Activated naive CD4-positive, alpha-beta T cell treated with anti-CD3 and anti-CD28 coated beads, Interleukin-2, amount 50 U/mL, for 24 hours (primary cell): ENCODE measurements around the gene KIAA0753.
"Not testable (repeated sequence)": the region's sequence is repeated elsewhere in the genome, so short reads cannot be mapped to it uniquely, and the experiment has no call there.

Source experiments
- H3K27ac Mint-ChIP-seq: one replicate; pipeline ENCODE4 v1.8.0; 2021; ENCODE audit warnings: mild to moderate bottlenecking, mixed read lengths
- H3K27me3 Mint-ChIP-seq: one replicate; pipeline ENCODE4 v1.8.0; 2021; ENCODE audit warnings: mixed read lengths
- H3K36me3 Mint-ChIP-seq: one replicate; pipeline ENCODE4 v1.8.0; 2021; ENCODE audit warnings: mixed read lengths
- H3K4me1 Mint-ChIP-seq: one replicate; pipeline ENCODE4 v1.8.0; 2021; ENCODE audit warnings: mixed read lengths
- H3K4me3 Mint-ChIP-seq: one replicate; pipeline ENCODE4 v1.8.0; 2021; ENCODE audit warnings: mild to moderate bottlenecking, mixed read lengths
- H3K9me3 Mint-ChIP-seq: one replicate; pipeline ENCODE4 v1.8.0; 2021; ENCODE audit warnings: mixed read lengths

KIAA0753 gene

DNA sequence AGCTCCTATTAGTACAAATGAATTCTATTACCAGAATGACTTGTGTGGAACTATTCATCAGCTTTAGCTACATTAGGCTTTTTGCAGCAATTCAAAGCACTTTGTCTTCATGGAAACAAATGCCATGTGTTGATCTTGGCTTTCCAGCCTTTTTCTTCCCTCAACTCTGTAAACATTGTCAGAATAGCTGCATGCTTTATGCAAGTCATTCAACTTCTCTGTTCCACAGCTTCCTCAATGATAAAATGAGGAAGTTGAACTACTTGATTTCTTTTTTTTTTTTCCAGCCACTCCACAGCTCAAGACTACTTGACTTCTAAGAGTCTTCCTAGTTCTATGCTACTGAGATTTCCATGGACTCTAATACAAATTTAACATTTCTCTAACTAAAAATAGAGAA, 41.1 kb downstream of the KIAA0753 start:
- no peak overlapping the region for H3K4me3 Mint-ChIP-seq
- H3K9me3 Mint-ChIP-seq = no peaks in the 10 kb centered on the region
- no peak overlapping the region for H3K27ac Mint-ChIP-seq
- peaks cover 12% of the 10 kb centered on the region for H3K36me3 Mint-ChIP-seq
- peaks cover 6% of the 10 kb centered on the region for H3K4me1 Mint-ChIP-seq
- no peaks in the 10 kb centered on the region for H3K27me3 Mint-ChIP-seq

DNA sequence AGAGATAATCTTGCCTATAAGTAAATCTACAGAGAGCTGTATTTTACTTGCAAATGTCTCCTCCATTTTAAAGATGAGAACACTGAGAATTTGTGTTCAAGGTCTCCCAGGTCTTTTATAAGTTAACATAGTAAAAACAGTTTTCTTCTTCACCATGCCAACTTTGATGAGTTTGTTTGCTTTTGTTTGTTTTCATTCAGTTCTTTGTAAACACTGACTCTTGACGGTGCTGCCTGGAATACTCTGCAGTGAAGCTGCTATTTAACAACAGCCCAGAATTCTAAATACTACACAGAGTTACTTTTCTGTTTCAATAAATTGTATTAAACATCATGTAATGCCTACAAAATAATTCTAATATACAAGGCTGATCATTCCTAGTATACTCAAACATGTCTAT, 42.8 kb downstream of the KIAA0753 start:
- H3K36me3 Mint-ChIP-seq = peaks cover 18% of the 10 kb centered on the region
- peaks cover 2% of the 10 kb centered on the region for H3K4me1 Mint-ChIP-seq
- H3K4me3 Mint-ChIP-seq = no peak overlapping the region
- no peaks in the 10 kb centered on the region for H3K27me3 Mint-ChIP-seq
- no peaks in the 10 kb centered on the region for H3K9me3 Mint-ChIP-seq
- H3K27ac Mint-ChIP-seq = no peak overlapping the region

DNA sequence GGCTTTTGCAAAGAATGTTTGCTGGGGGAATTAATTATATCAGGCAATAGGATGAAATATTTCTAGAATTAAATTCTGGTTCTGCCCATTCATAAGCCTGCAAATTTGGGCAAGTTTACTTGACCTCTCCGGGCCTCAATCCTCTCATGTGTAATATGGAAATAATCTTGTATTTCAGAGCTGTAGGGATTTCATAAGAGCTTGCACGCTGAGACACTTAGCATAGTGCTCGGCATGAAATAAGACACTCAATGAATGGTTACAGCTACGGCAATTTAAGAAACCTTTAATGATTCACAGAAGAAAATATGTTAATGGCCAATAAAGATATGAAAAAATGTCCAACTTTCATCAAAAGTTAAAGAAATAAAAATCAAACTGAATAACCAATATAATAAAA, 43.6 kb downstream of the KIAA0753 start:
- Mint-ChIP-seq H3K4me1 (no peaks in the 10 kb centered on the region), H3K9me3 (no peaks in the 10 kb centered on the region), H3K27ac (no peak overlapping the region), H3K27me3 (no peaks in the 10 kb centered on the region), H3K4me3 (no peak overlapping the region), H3K36me3 (peaks cover 25% of the 10 kb centered on the region)

DNA sequence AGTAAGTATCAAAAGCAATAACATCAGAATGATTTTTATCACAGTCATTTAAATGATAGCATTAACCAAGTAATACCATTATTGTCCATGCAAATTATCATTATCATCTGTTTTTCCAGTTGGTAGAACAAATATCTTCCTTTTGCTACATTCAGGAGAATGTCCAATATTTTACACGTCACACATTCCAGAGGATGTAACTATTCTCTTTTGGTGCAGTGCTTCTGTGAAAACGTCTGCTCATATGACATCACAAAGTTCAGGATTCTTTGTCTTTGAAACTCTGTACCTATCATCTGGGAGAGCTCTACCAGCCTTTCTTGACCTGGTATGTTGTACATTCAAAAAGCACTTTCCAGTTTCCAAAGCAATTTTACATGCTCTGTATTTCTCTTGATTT, 44.0 kb downstream of the KIAA0753 start:
- Mint-ChIP-seq H3K27me3 (no peaks in the 10 kb centered on the region), H3K36me3 (peaks cover 29% of the 10 kb centered on the region), H3K9me3 (no peaks in the 10 kb centered on the region), H3K4me3 (no peak overlapping the region), H3K4me1 (no peaks in the 10 kb centered on the region), H3K27ac (no peak overlapping the region)

DNA sequence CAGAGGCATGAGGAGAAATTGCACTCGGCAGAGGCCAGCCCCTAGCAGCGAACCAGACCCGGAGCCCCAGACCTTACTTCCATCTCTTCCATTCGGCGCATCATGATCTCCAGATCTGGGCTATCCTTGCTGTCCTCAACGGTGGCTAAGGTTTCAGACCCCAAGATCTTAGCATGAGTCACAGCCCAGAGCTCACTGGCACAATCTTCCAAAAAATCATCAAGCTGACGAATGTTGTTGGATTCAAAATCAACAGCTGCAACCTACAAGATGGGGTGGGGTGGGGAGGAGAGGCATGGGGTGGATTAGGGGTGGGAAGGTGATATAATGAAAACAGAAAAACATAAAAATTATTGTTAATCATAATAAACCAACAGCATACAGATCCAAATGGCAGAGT, 44.4 kb downstream of the KIAA0753 start:
- Mint-ChIP-seq H3K9me3 (no peaks in the 10 kb centered on the region), H3K27ac (no peak overlapping the region)

GRCh38 chr17:6593371-6593770, 47.1 kb downstream of the KIAA0753 start:
- H3K27me3 Mint-ChIP-seq = not testable (repeated sequence)

More for the DNA sequence above, 44.4 kb downstream of the KIAA0753 start:
- H3K4me3 Mint-ChIP-seq = no peak overlapping the region
- H3K4me1 Mint-ChIP-seq = no peaks in the 10 kb centered on the region
- H3K27me3 Mint-ChIP-seq = no peaks in the 10 kb centered on the region
- peaks cover 29% of the 10 kb centered on the region for H3K36me3 Mint-ChIP-seq

GRCh38 chr17:6592173-6592572, 48.3 kb downstream of the KIAA0753 start:
- no peaks in the 10 kb centered on the region for H3K27me3 Mint-ChIP-seq
- no peak overlapping the region for H3K27ac Mint-ChIP-seq
- H3K4me1 Mint-ChIP-seq = no peaks in the 10 kb centered on the region
- H3K4me3 Mint-ChIP-seq = no peak overlapping the region
- H3K9me3 Mint-ChIP-seq = no peaks in the 10 kb centered on the region
- peaks cover 45% of the 10 kb centered on the region for H3K36me3 Mint-ChIP-seq

More at GRCh38 chr17:6593371-6593770, 47.1 kb downstream of the KIAA0753 start:
- not testable (repeated sequence) for H3K27ac Mint-ChIP-seq, H3K9me3 Mint-ChIP-seq, H3K4me3 Mint-ChIP-seq, H3K4me1 Mint-ChIP-seq
- H3K36me3 Mint-ChIP-seq = peaks cover 38% of the 10 kb centered on the region

DNA sequence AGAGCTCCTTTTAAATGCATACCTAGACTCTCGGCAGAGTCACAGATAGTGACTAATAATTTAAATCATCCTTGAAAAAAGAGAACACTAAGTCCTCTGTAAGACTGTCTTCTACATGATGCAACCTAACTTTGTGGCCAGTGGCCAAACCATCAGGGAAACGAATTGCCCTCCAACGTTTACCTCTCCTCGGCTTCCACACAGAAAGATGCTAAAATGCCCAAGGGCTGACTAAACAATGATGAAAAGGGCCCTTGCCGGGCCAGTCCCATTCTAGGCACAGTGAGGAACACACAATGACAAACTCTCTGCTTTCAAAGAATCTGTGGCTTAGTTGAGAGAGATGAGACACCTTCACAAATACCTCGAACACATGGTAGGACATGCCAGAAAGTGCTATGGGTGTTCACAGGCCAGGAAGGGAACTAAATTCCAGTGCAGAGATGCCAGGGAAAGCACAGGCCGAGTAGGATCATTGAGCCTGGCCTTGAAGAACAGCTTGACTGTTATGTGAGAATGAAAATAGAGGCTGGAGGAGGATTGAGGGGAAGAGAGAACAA, 48.8 kb downstream of the KIAA0753 start:
- no peaks in the 10 kb centered on the region for H3K9me3 Mint-ChIP-seq
- H3K4me1 Mint-ChIP-seq = no peaks in the 10 kb centered on the region
- H3K27ac Mint-ChIP-seq = no peak overlapping the region
- peaks cover 45% of the 10 kb centered on the region for H3K36me3 Mint-ChIP-seq
- no peak overlapping the region for H3K4me3 Mint-ChIP-seq
- no peaks in the 10 kb centered on the region for H3K27me3 Mint-ChIP-seq

DNA sequence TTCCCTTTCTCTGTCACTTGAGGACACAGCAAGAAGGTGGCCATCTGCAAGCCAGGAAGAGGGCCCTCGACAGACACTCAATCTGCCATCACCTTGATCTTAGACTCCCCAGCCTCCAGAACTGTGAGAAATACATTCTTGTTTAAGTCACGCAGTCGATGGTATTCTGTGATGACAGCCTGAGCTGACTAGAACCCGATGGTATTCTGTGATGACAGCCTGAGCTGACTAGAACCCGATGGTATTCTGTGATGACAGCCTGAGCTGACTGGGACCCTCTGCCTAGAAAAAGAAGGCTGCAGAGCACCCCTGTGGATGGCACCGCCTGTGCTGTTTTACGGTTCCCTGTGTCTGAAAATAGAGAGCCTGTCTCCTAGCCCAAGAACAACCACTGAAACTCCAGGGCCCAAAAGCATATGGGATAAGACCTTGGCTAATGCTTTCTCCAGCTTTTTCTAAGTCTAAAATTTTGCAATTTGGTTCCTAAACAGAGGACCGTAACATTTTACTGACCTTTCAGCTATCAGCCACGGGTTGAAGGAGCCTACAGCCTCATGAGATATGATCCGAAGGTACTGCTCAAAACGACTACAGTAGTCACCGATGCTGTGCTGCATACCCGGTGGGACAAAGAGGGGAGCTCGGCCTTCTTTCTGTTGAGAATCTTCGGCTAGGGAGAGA, 51.1 kb downstream of the KIAA0753 start:
- no peak overlapping the region for H3K4me3 Mint-ChIP-seq
- H3K27ac Mint-ChIP-seq = no peak overlapping the region
- H3K27me3 Mint-ChIP-seq = no peaks in the 10 kb centered on the region
- H3K9me3 Mint-ChIP-seq = no peaks in the 10 kb centered on the region
- H3K4me1 Mint-ChIP-seq = no peaks in the 10 kb centered on the region
- peaks cover 58% of the 10 kb centered on the region for H3K36me3 Mint-ChIP-seq

DNA sequence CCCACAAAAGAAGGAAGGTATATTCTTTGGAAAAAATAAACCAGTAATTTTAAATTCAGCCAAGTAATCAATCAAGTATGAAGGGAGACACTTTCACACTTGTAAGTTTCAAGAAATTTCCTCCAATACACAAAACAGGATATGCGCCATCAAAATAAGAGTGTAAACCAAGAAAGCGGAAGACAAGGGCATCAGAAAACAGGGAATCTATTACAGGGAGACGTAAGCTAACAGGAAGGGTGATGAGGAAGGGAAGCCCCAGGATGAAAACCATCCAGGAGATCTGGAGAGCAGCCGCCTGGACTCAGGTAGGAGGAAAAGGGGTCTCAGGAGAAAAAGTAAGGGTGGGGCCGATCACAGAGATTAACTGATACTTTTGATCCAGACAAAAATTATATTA, 52.3 kb downstream of the KIAA0753 start:
- Mint-ChIP-seq H3K4me3 (no peak overlapping the region), H3K9me3 (no peaks in the 10 kb centered on the region), H3K4me1 (no peaks in the 10 kb centered on the region), H3K27ac (no peak overlapping the region), H3K27me3 (no peaks in the 10 kb centered on the region), H3K36me3 (peaks cover 64% of the 10 kb centered on the region)

DNA sequence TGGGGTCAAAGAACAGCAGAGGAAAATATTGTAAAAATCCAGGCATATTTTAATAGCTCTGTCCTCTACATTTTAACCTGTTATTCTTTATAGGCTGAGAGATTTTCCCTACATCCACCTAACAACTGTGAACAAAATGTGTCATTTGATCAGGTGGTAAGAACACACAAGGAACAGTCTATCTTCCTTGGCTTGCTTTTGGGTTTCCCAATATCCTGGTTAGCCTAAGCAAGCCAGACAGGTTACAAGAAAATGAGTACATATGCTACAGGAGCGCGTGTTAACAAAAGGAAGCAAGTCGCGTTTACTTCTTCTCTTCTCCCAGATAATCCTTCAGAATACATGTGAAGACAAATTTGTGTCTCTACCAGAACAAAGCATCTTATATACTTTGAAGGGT, 53.2 kb downstream of the KIAA0753 start:
- Mint-ChIP-seq H3K4me1 (no peaks in the 10 kb centered on the region), H3K4me3 (no peak overlapping the region), H3K9me3 (no peaks in the 10 kb centered on the region), H3K27me3 (no peaks in the 10 kb centered on the region), H3K36me3 (peaks cover 61% of the 10 kb centered on the region), H3K27ac (no peak overlapping the region)

DNA sequence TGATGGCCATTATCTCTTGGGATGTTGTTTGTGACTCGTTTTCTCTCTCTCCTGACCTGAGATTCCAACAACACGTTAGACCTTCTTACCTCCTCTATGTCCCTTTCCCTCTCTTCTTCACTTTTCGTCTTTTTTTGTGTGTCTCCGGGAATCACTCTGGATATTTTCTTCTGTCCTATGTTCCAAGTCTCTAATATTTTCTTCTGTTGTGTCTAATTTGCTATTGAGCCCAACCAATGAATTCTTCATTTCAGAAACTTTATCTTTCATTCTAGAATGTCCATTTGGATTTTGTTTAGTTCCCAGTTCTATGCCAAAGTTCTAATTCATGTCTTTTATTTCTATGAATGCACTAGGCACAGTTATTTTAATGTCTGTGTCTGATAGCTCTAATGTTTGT, 57.1 kb downstream of the KIAA0753 start:
- no peak overlapping the region for H3K4me3 Mint-ChIP-seq
- H3K9me3 Mint-ChIP-seq = no peaks in the 10 kb centered on the region
- H3K27me3 Mint-ChIP-seq = no peaks in the 10 kb centered on the region
- H3K27ac Mint-ChIP-seq = no peak overlapping the region
- no peaks in the 10 kb centered on the region for H3K4me1 Mint-ChIP-seq
- H3K36me3 Mint-ChIP-seq = peaks cover 48% of the 10 kb centered on the region

DNA sequence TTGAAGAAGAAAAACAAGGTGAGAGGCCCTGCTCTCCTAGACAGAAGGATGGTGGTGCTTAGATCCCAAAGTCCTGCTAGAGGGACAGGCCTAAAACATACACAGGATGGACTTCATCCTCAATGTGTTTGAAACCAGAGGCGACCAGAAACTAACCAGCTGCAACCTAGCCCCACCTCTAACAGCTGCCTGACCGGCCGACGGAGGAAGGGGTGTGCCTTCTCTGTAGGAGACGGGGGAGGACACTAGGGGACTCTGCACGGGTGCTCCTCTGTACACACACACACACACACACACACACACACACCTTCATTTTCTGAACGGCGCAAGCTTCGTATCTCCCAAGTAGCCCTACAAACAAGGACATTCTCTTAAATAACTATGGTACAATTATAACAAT, 59.9 kb downstream of the KIAA0753 start:
- H3K27ac Mint-ChIP-seq = no peak overlapping the region
- H3K9me3 Mint-ChIP-seq = no peaks in the 10 kb centered on the region
- no peak overlapping the region for H3K4me3 Mint-ChIP-seq
- H3K27me3 Mint-ChIP-seq = no peaks in the 10 kb centered on the region
- H3K4me1 Mint-ChIP-seq = peaks cover 11% of the 10 kb centered on the region
- peaks cover 32% of the 10 kb centered on the region for H3K36me3 Mint-ChIP-seq

- Mint-ChIP-seq H3K4me1 (peaks cover 24% of the 10 kb centered on the region), H3K4me3 (no peak overlapping the region), H3K27me3 (no peaks in the 10 kb centered on the region), H3K36me3 (peaks cover 14% of the 10 kb centered on the region), H3K9me3 (no peaks in the 10 kb centered on the region), H3K27ac (no peak overlapping the region)
Measured at GRCh38 chr17:6578491-6578890, 62.0 kb downstream of the KIAA0753 start.

- Mint-ChIP-seq H3K9me3 (no peaks in the 10 kb centered on the region), H3K4me3 (no peak overlapping the region), H3K4me1 (peaks cover 24% of the 10 kb centered on the region), H3K27me3 (no peaks in the 10 kb centered on the region), H3K27ac (no peak overlapping the region), H3K36me3 (peaks cover 9% of the 10 kb centered on the region)
Measured at GRCh38 chr17:6577686-6578263, 62.7 kb downstream of the KIAA0753 start.

GRCh38 chr17:6576038-6576785, 64.3 kb downstream of the KIAA0753 start:
- H3K27me3 Mint-ChIP-seq = no peaks in the 10 kb centered on the region
- H3K36me3 Mint-ChIP-seq = peaks cover 3% of the 10 kb centered on the region
- H3K4me1 Mint-ChIP-seq = peaks cover 24% of the 10 kb centered on the region
- H3K4me3 Mint-ChIP-seq = no peak overlapping the region
- no peaks in the 10 kb centered on the region for H3K9me3 Mint-ChIP-seq
- no peak overlapping the region for H3K27ac Mint-ChIP-seq
